ENCODE results near the gene RGS16. TPM values are rescaled to one million over a fixed set of nuclear protein-coding genes. Genes with fewer than 3 reads are reported as not detected.

Gene RGS16
- total and polyA plus RNA-seq, 2 donors (not counting 3 experiments of a cell fraction or from before 2014, with no cell fraction given) = not detected

- Histone ChIP-seq H3K4me1 (ENCODE audit: control insufficient read depth, extremely low read depth, insufficient read depth, low read length) (no peaks in the 10 kb centered on the region), H3K4me3 (replicated peaks in 1 of 3; ENCODE audit: insufficient read depth in 1 of 3, low read depth in 1 of 3, low read length in 3 of 3) (no peak overlapping the region), H3K27me3 (ENCODE audit: control insufficient read depth in 2 of 2, insufficient read depth in 2 of 2, low read length in 2 of 2) (no peaks in the 10 kb centered on the region), H3K9me1 (replicated peaks; ENCODE audit: control insufficient read depth, extremely low read depth, insufficient read depth, low read length) (no peaks in the 10 kb centered on the region), H3K9ac (replicated peaks; ENCODE audit: extremely low read depth, insufficient read depth, low read length) (no peak overlapping the region), H2AFZ (ENCODE audit: low read depth, low read length) (no peak overlapping the region), H4K20me1 (replicated peaks; ENCODE audit: control insufficient read depth, extremely low read depth, insufficient read depth, low read length) (no peaks in the 10 kb centered on the region), H3K79me2 (ENCODE audit: control insufficient read depth, insufficient read depth, low read length) (no peaks in the 10 kb centered on the region), H3K36me3 (ENCODE audit: control insufficient read depth in 2 of 2, extremely low read depth in 1 of 2, insufficient read depth in 2 of 2, low read length in 2 of 2) (no peaks in the 10 kb centered on the region), H3K27ac (ENCODE audit: insufficient read depth, low read depth, low read length) (no peak overlapping the region), H3K9me3 (replicated peaks; ENCODE audit: control insufficient read depth, insufficient read depth, low read length) (no peaks in the 10 kb centered on the region), H3K4me2 (ENCODE audit: insufficient read depth, low read length) (no peak overlapping the region)
- DNase-seq (ENCODE audit: low read depth, low spot score) = no peak
- ChIA-PET CTCF (no interaction called here), POLR2A (no interaction called here)
- dilution Hi-C loops (cut with MboI; ENCODE audit: extremely low pct_ligation_motif_present, low sequenced_read_pairs) = no loop called here
- BruUV-seq (replicated peaks) = no TSS peak
- intact Hi-C loops (cut with micrococcal nuclease) = no loop called here
- no peak for FAIRE-seq
- TF ChIP-seq POLR2A (IDR thresholded peaks at IDR 0.05; ENCODE audit: low read depth, low read length) (no peak), EZH2 (IDR thresholded peaks at IDR 0.05; ENCODE audit: borderline replicate concordance, low read depth, low read length, severe bottlenecking) (no peak), MYC (IDR thresholded peaks at IDR 0.05; ENCODE audit: low read depth, low read length) (no peak), POLR2AphosphoS5 (IDR thresholded peaks at IDR 0.05; ENCODE audit: insufficient read depth, low read depth, low read length) (no peak), JUN (IDR thresholded peaks at IDR 0.05; ENCODE audit: borderline replicate concordance, insufficient read depth, insufficient read length, low read depth) (no peak), MAX (IDR thresholded peaks at IDR 0.05; ENCODE audit: insufficient read depth, insufficient read length) (no peak), GATA2 (IDR thresholded peaks at IDR 0.05; ENCODE audit: insufficient read depth, insufficient read length, low read depth, low read length) (no peak)
Measured at GRCh38 chr1:182649041-182649440, 44.9 kb upstream of the RGS16 start.

- H3K4me1 ChIP-seq (ENCODE audit: control insufficient read depth, extremely low read depth, insufficient read depth, low read length) = no peaks in the 10 kb centered on the region
- no peak overlapping the region for H3K9ac ChIP-seq (replicated peaks; ENCODE audit: extremely low read depth, insufficient read depth, low read length)
- TF ChIP-seq MYC (IDR thresholded peaks at IDR 0.05; ENCODE audit: low read depth, low read length) (no peak), FOS (IDR thresholded peaks at IDR 0.05; ENCODE audit: borderline replicate concordance, insufficient read depth, low read length) (no peak), JUN (IDR thresholded peaks at IDR 0.05; ENCODE audit: borderline replicate concordance, insufficient read depth, insufficient read length, low read depth) (no peak), GATA2 (IDR thresholded peaks at IDR 0.05; ENCODE audit: insufficient read depth, insufficient read length, low read depth, low read length) (no peak)
- DNase-seq (ENCODE audit: low read depth, low spot score) = no peak
- H4K20me1 ChIP-seq (replicated peaks; ENCODE audit: control insufficient read depth, extremely low read depth, insufficient read depth, low read length) = no peaks in the 10 kb centered on the region
- H3K9me3 ChIP-seq (replicated peaks; ENCODE audit: control insufficient read depth, insufficient read depth, low read length) = no peaks in the 10 kb centered on the region
- H3K4me3 ChIP-seq (replicated peaks in 1 of 3; ENCODE audit: insufficient read depth in 1 of 3, low read depth in 1 of 3, low read length in 3 of 3) = no peak overlapping the region
- CTCF ChIA-PET = interaction anchor here (1.3 kb wide), 1 partner anchor 13 kb away, joined by 4 read pairs; no protein-coding TSS in a partner anchor
- no peaks in the 10 kb centered on the region for H3K9me1 ChIP-seq (replicated peaks; ENCODE audit: control insufficient read depth, extremely low read depth, insufficient read depth, low read length)
- BruUV-seq (replicated peaks) = no TSS peak
- H2AFZ ChIP-seq (ENCODE audit: low read depth, low read length) = no peak overlapping the region
- intact Hi-C loops (cut with micrococcal nuclease) = no loop called here
- H3K4me2 ChIP-seq (ENCODE audit: insufficient read depth, low read length) = no peak overlapping the region
- no peaks in the 10 kb centered on the region for H3K36me3 ChIP-seq (ENCODE audit: control insufficient read depth in 2 of 2, extremely low read depth in 1 of 2, insufficient read depth in 2 of 2, low read length in 2 of 2)
- no peak overlapping the region for H3K27ac ChIP-seq (ENCODE audit: insufficient read depth, low read depth, low read length)
- no peaks in the 10 kb centered on the region for H3K79me2 ChIP-seq (ENCODE audit: control insufficient read depth, insufficient read depth, low read length)
- H3K27me3 ChIP-seq (ENCODE audit: control insufficient read depth in 2 of 2, insufficient read depth in 2 of 2, low read length in 2 of 2) = no peaks in the 10 kb centered on the region
- no peak for FAIRE-seq
- dilution Hi-C loops (cut with MboI; ENCODE audit: extremely low pct_ligation_motif_present, low sequenced_read_pairs) = no loop called here
- POLR2A ChIA-PET = no interaction called here
Measured at GRCh38 chr1:182646739-182647138, 42.5 kb upstream of the RGS16 start.
